Measurements from ENCODE around the gene ASPSCR1. TPM values are rescaled to one million over a fixed set of nuclear protein-coding genes. Genes with fewer than 3 reads are reported as not detected.

The ASPSCR1 gene
- total and polyA plus RNA-seq, 2 of the 13 experiments (the other 11 are each of a cell fraction or from before 2014, with no cell fraction given) = 274 to 314 TPM

- no peak for TF ChIP-seq FOSL1 (CRISPR knock-in tag; IDR thresholded peaks at IDR 0.05; ENCODE audit: borderline replicate concordance)
- peak; percentile 9; the same call in 1 of the 2 replicates for TF ChIP-seq HOXD1 (CRISPR knock-in tag; IDR thresholded peaks at IDR 0.05)
- no peak for TF ChIP-seq ZFP36L2 (CRISPR knock-in tag; IDR thresholded peaks at IDR 0.05)
- no peak for TF ChIP-seq BCL6 (CRISPR knock-in tag; IDR thresholded peaks at IDR 0.05)
- peak; percentile 21; the same call in 1 of the 2 replicates for TF ChIP-seq CCDC6 (CRISPR knock-in tag; IDR thresholded peaks at IDR 0.05)
- 0 out of 2 replicates have a peak, but pooled peaks have one; percentile 12 for TF ChIP-seq USF2 (IDR thresholded peaks at IDR 0.05; ENCODE audit: low read depth, low read length)
- no peak for TF ChIP-seq USF2 (CRISPR knock-in tag; IDR thresholded peaks at IDR 0.05; ENCODE audit: borderline replicate concordance)
- TF ChIP-seq KLF13 (CRISPR knock-in tag; IDR thresholded peaks at IDR 0.05) = 0 out of 2 replicates have a peak, but pooled peaks have one; percentile 81
- TF ChIP-seq HCFC1 (IDR thresholded peaks at IDR 0.05; ENCODE audit: low read depth, low read length) = no peak
- TF ChIP-seq TARDBP (CRISPR knock-in tag; IDR thresholded peaks at IDR 0.05) = peak; percentile 88
- TF ChIP-seq HNF4G (IDR thresholded peaks at IDR 0.05; ENCODE audit: borderline replicate concordance, low read depth, low read length) = no peak
- no peak for TF ChIP-seq HNF4G (CRISPR knock-in tag; IDR thresholded peaks at IDR 0.05; ENCODE audit: borderline replicate concordance, low read depth)
- no peak for TF ChIP-seq HBP1 (CRISPR knock-in tag; IDR thresholded peaks at IDR 0.05; ENCODE audit: low read depth)
- no peak for TF ChIP-seq KDM4B (CRISPR knock-in tag; IDR thresholded peaks at IDR 0.05)
- no peak for TF ChIP-seq ZNF337 (CRISPR knock-in tag; IDR thresholded peaks at IDR 0.05; ENCODE audit: borderline replicate concordance, low read depth)
- TF ChIP-seq ZFP62 (CRISPR knock-in tag; IDR thresholded peaks at IDR 0.05) = no peak
- TF ChIP-seq ZNF251 (CRISPR knock-in tag; IDR thresholded peaks at IDR 0.05) = no peak; the same call in none of the 2 replicates
- TF ChIP-seq PHB2 (IDR thresholded peaks at IDR 0.05; ENCODE audit: partially characterized antibody) = no peak
- no peak; the same call in 1 of the 2 replicates for TF ChIP-seq CC2D1A (CRISPR knock-in tag; IDR thresholded peaks at IDR 0.05)
- peak; percentile 36; the same call in 1 of the 2 replicates for TF ChIP-seq ZNF121 (CRISPR knock-in tag; IDR thresholded peaks at IDR 0.05)
- TF ChIP-seq GABPA (IDR thresholded peaks at IDR 0.05; ENCODE audit: low read depth, low read length) = no peak
- TF ChIP-seq GABPA (CRISPR knock-in tag; IDR thresholded peaks at IDR 0.05; ENCODE audit: low read depth) = no peak
- peak; percentile 76; the same call in 1 of the 2 replicates for TF ChIP-seq EED (CRISPR knock-in tag; IDR thresholded peaks at IDR 0.05)
- TF ChIP-seq ZNF510 (CRISPR knock-in tag; IDR thresholded peaks at IDR 0.05; ENCODE audit: low read depth) = peak; percentile 22; the same call in 1 of the 2 replicates
- TF ChIP-seq SRSF9 (IDR thresholded peaks at IDR 0.05; ENCODE audit: borderline replicate concordance, insufficient read depth, low read depth, low read length, poor library complexity, severe bottlenecking) = no peak
Measured at GRCh38 chr17:81993729-81994592, 16.5 kb downstream of the ASPSCR1 start (continued).
